GM21360 (cell line): ENCODE measurements around the gene ZNF879.

ENCODE experiments used
- ATAC-seq: cut with Tn5 transposase; IDR thresholded peaks from one replicate; pipeline ENCODE4 v1.9.1; 2021; ENCODE audit warnings: mild to moderate bottlenecking, moderate library complexity; ENCODE audit not compliant: unreplicated experiment

ZNF879 gene

DNA sequence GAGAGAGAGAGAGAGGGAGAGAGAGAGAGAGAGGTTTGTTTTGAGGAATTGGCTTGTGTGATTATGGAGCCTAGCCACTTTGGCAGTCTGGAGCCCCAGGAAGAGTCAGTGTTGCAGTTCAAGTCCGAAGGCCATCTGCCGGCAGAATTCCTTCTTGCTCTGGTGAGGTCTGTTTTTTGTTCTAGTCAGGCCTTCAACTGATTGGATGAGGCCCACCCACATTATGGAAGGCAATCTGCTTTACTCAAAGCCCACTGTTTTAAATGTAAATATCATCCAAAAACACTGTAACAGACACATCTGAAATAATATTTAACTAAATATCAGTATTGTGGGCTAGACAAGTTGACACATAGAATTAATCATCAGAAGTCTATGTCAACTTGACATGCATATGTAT is 17.0 kb upstream of the ZNF879 start:
- ATAC-seq = no peak

GRCh38 chr5:179008667-179009066 is 14.9 kb upstream of the ZNF879 start:
- no peak for ATAC-seq

GRCh38 chr5:179033004-179033580 is 9.5 kb downstream of the ZNF879 start:
- no peak for ATAC-seq

- no peak for ATAC-seq
Measured at GRCh38 chr5:179044765-179045164, 21.2 kb downstream of the ZNF879 start.

GRCh38 chr5:179051784-179052183 is 28.2 kb downstream of the ZNF879 start:
- no peak for ATAC-seq

- ATAC-seq = no peak
Measured at GRCh38 chr5:179054036-179054785, 30.6 kb downstream of the ZNF879 start.

- no peak for ATAC-seq
Measured at GRCh38 chr5:179054876-179055275, 31.3 kb downstream of the ZNF879 start.

DNA sequence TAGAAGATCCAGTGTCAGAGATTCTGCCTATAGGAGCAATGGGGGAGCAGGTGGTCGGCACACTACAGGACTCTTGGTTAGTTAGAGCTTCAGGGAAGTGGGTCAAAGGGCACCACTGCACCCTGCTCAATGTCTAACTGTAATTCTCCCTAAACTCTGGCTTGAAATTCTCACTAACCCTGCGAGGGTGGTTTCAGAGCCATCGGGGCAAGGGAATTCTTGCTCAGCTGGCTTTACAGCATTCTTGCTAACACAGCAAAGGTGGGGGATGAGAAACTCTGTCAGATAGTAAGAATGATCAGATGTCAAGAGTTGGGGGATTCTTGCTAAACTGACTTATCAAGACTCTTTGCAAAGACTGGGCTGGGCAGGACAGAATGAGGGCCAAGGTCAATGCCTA is 31.8 kb downstream of the ZNF879 start:
- ATAC-seq = no peak

DNA sequence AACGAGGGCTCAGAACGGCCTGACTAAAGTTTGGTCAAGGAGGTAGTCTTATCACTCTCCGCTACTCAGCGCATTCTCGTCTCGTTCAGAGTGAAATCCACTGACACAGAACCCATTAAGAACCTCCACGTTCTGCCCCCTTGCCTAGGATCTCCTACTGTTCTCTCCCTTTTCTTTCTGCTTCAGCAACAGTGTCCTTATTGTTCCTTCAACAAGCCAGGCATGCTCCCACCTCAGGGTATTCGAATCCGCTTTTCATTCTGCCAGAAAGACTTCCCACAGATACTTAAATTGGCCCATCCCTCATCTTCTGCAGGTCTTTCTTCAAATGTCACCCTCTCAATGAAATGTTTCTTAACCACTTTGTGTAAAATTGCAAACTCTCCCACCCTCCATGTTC is 32.2 kb downstream of the ZNF879 start:
- ATAC-seq = no peak

GRCh38 chr5:179060116-179061008 is 36.8 kb downstream of the ZNF879 start, which contains the start of gene ZNF354C:
Gene ZNF354C (plus strand): TSS chr5:179060373. CDS start chr5:179062069, 1,696 bp downstream.
- ATAC-seq = peak; percentile 93

DNA sequence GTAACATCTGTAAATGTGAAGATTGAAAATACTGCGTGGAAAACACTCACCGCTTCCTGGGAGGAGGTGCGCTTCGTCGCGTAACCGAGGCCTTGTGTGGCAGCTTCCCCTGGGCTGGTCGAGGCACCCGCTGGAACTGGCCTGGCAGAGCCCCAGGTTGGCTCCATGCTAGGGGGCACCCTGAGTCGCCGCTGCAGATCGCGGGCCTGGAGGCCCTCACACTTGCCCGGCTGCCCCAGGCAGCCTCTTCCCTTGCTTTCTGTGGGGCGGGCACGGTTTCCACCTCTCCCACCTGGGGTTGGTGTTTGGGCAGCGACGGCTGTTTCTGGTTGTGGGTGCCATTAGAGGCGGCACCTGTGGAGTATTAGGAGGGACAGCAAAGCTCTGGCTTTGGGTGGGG is 37.4 kb downstream of the ZNF879 start:
- ATAC-seq = no peak

DNA sequence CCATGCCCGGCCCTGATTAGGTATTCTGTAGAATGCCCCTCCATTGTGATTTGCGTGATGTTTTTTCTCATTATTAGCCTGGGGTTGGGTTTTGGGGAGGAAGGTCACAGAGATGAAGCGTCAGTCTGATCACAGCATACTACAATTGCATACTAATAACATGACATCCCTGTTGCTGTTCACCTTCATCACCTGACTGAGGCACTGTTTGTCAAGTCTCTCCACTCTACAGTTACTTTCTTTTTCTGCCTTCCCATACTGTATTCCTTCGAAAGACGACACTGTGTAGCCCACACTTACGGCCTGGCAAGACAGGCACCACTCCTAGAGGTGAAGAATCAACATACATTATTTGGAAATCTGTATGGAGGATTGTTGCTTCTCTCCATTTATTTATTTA is 42.1 kb downstream of the ZNF879 start:
- no peak for ATAC-seq

- ATAC-seq = no peak
Measured at GRCh38 chr5:179079165-179079987, 55.8 kb downstream of the ZNF879 start.

GRCh38 chr5:179080724-179081123 is 57.1 kb downstream of the ZNF879 start:
- no peak for ATAC-seq
